ENCODE data around the gene RASAL1.

The RASAL1 gene

GRCh38 chr12:113073586-113073985 is 62.0 kb downstream of the RASAL1 start:
- no peak overlapping the region for H3K4me3 ChIP-seq (replicated peaks; ENCODE audit: low read depth, low read length)
- DNase-seq (ENCODE audit: extremely low read depth, low read depth) = no peak
- no peak for TF ChIP-seq CTCF (IDR thresholded peaks at IDR 0.05; ENCODE audit: low read depth, low read length, missing control alignments)

- no peak for DNase-seq (ENCODE audit: extremely low read depth, low read depth)
- TF ChIP-seq CTCF (IDR thresholded peaks at IDR 0.05; ENCODE audit: low read depth, low read length, missing control alignments) = no peak
- H3K4me3 ChIP-seq (replicated peaks; ENCODE audit: low read depth, low read length) = no peak overlapping the region
Observed at GRCh38 chr12:113072136-113072535, 63.4 kb downstream of the RASAL1 start.

- no peak overlapping the region for H3K4me3 ChIP-seq (replicated peaks; ENCODE audit: low read depth, low read length)
- TF ChIP-seq CTCF (IDR thresholded peaks at IDR 0.05; ENCODE audit: low read depth, low read length, missing control alignments) = no peak
- DNase-seq (ENCODE audit: extremely low read depth, low read depth) = no peak
Observed at GRCh38 chr12:113071135-113072112, 64.1 kb downstream of the RASAL1 start.

- H3K4me3 ChIP-seq (replicated peaks; ENCODE audit: low read depth, low read length) = no peak overlapping the region
- DNase-seq (ENCODE audit: extremely low read depth, low read depth) = no peak
- no peak for TF ChIP-seq CTCF (IDR thresholded peaks at IDR 0.05; ENCODE audit: low read depth, low read length, missing control alignments)
Observed at GRCh38 chr12:113070117-113070906, 65.2 kb downstream of the RASAL1 start.

- H3K4me3 ChIP-seq (replicated peaks; ENCODE audit: low read depth, low read length) = no peak overlapping the region
- TF ChIP-seq CTCF (IDR thresholded peaks at IDR 0.05; ENCODE audit: low read depth, low read length, missing control alignments) = no peak
- no peak for DNase-seq (ENCODE audit: extremely low read depth, low read depth)
Observed at GRCh38 chr12:113069751-113070116, 65.8 kb downstream of the RASAL1 start.

GRCh38 chr12:113069149-113069548 is 66.4 kb downstream of the RASAL1 start:
- TF ChIP-seq CTCF (IDR thresholded peaks at IDR 0.05; ENCODE audit: low read depth, low read length, missing control alignments) = no peak
- no peak overlapping the region for H3K4me3 ChIP-seq (replicated peaks; ENCODE audit: low read depth, low read length)
- no peak for DNase-seq (ENCODE audit: extremely low read depth, low read depth)

Data from HFF-Myc (cell line).